ENCODE data around the gene NEGR1.

The NEGR1 gene

GRCh38 chr1:71792264-71792663, 490.1 kb downstream of the NEGR1 start:
- no peak for TF ChIP-seq Cebpa-rat (IDR thresholded peaks at IDR 0.05)
- Histone ChIP-seq H4K20me1 (no peaks in the 10 kb centered on the region), H3K27me3 (no peaks in the 10 kb centered on the region), H3K9me3 (replicated peaks in 1 of 11) (peaks cover 0 to 57% (median 18%) of the 10 kb centered on the region in 11 experiments; a peak in 15 of 22 replicates), H3K9ac (peak overlapping the region in 6 of 11 experiments; percentile 7 to 62 (median 38); a peak in 6 of 22 replicates), H3K4me3 (no peak overlapping the region), H3K36me3 (peaks cover 0 to 8% (median 0%) of the 10 kb centered on the region in 11 experiments; a peak in 3 of 22 replicates), H3K4me2 (peak overlapping the region; percentile 35 to 77 (median 60); a peak in 21 of 22 replicates), H3K4me1 (peaks cover 16 to 57% (median 29%) of the 10 kb centered on the region in 10 experiments), H3K27ac (peak overlapping the region in 10 of 11 experiments; percentile 8 to 85 (median 74); a peak in 20 of 22 replicates)

- peaks cover 16 to 82% (median 45%) of the 10 kb centered on the region in 10 experiments for H3K4me1 ChIP-seq
- TF ChIP-seq Cebpa-rat (IDR thresholded peaks at IDR 0.05): no peak
- H3K27ac ChIP-seq: no peak overlapping the region; a peak in 1 of 22 replicates
These were observed 494.2 kb downstream of the NEGR1 start for GRCh38 chr1:71788113-71788512.

GRCh38 chr1:71787699-71788098, 494.6 kb downstream of the NEGR1 start:
- H3K9me3 ChIP-seq (replicated peaks in 1 of 11): peaks cover 0 to 69% (median 29%) of the 10 kb centered on the region in 11 experiments; a peak in 14 of 22 replicates
- H3K36me3 ChIP-seq: peaks cover 0 to 9% (median 0%) of the 10 kb centered on the region in 11 experiments; a peak in 3 of 22 replicates
- H3K9ac ChIP-seq: no peak overlapping the region
- no peaks in the 10 kb centered on the region for H4K20me1 ChIP-seq
- no peak overlapping the region for H3K4me3 ChIP-seq
- no peak overlapping the region; a peak in 1 of 22 replicates for H3K27ac ChIP-seq
- TF ChIP-seq Cebpa-rat (IDR thresholded peaks at IDR 0.05): no peak
- peaks cover 16 to 82% (median 45%) of the 10 kb centered on the region in 10 experiments for H3K4me1 ChIP-seq
- H3K4me2 ChIP-seq: no peak overlapping the region
- H3K27me3 ChIP-seq: no peaks in the 10 kb centered on the region

More at GRCh38 chr1:71788113-71788512, 494.2 kb downstream of the NEGR1 start:
- H3K27me3 ChIP-seq: no peaks in the 10 kb centered on the region
- H4K20me1 ChIP-seq: no peaks in the 10 kb centered on the region
- H3K9me3 ChIP-seq (replicated peaks in 1 of 11): peaks cover 0 to 67% (median 29%) of the 10 kb centered on the region in 11 experiments; a peak in 13 of 22 replicates
- peaks cover 0 to 9% (median 0%) of the 10 kb centered on the region in 11 experiments; a peak in 3 of 22 replicates for H3K36me3 ChIP-seq
- no peak overlapping the region for H3K4me3 ChIP-seq
- H3K9ac ChIP-seq: no peak overlapping the region
- no peak overlapping the region for H3K4me2 ChIP-seq

GRCh38 chr1:71786218-71786617, 496.1 kb downstream of the NEGR1 start:
- no peak for TF ChIP-seq Cebpa-rat (IDR thresholded peaks at IDR 0.05)
- peaks cover 0 to 9% (median 0%) of the 10 kb centered on the region in 11 experiments; a peak in 3 of 22 replicates for H3K36me3 ChIP-seq
- H3K4me2 ChIP-seq: peak overlapping the region in 8 of 11 experiments; percentile 36 to 62 (median 43); a peak in 14 of 22 replicates
- H3K4me3 ChIP-seq: no peak overlapping the region; a peak in 2 of 20 replicates
- no peak overlapping the region for H3K9ac ChIP-seq
- H3K27ac ChIP-seq: peak overlapping the region in 5 of 11 experiments; percentile 0 to 37 (median 22); a peak in 5 of 22 replicates
- H3K9me3 ChIP-seq (replicated peaks in 1 of 11): peaks cover 0 to 83% (median 35%) of the 10 kb centered on the region in 11 experiments; a peak in 15 of 22 replicates
- H3K27me3 ChIP-seq: no peaks in the 10 kb centered on the region
- H3K4me1 ChIP-seq: peaks cover under 1 to 75% (median 30%) of the 10 kb centered on the region in 10 experiments; a peak in 19 of 20 replicates
- H4K20me1 ChIP-seq: no peaks in the 10 kb centered on the region

GRCh38 chr1:71785450-71785849, 496.9 kb downstream of the NEGR1 start:
- H3K9ac ChIP-seq: no peak overlapping the region
- no peak overlapping the region for H3K4me3 ChIP-seq
- TF ChIP-seq Cebpa-rat (IDR thresholded peaks at IDR 0.05): no peak
- no peaks in the 10 kb centered on the region for H4K20me1 ChIP-seq
- no peak overlapping the region for H3K27ac ChIP-seq
- H3K36me3 ChIP-seq: peaks cover 0 to 9% (median 0%) of the 10 kb centered on the region in 11 experiments; a peak in 3 of 22 replicates
- peaks cover 0 to 70% (median 26%) of the 10 kb centered on the region in 10 experiments; a peak in 14 of 20 replicates for H3K4me1 ChIP-seq
- H3K4me2 ChIP-seq: peak overlapping the region in 7 of 11 experiments; percentile 4 to 43 (median 11); a peak in 9 of 22 replicates
- no peaks in the 10 kb centered on the region for H3K27me3 ChIP-seq
- peaks cover 0 to 85% (median 37%) of the 10 kb centered on the region in 11 experiments; a peak in 15 of 22 replicates for H3K9me3 ChIP-seq (replicated peaks in 1 of 11)

- Histone ChIP-seq H3K27me3 (no peaks in the 10 kb centered on the region), H3K36me3 (peaks cover 0 to 9% (median 0%) of the 10 kb centered on the region in 11 experiments; a peak in 2 of 22 replicates), H3K9ac (no peak overlapping the region), H3K4me2 (peak overlapping the region in 3 of 11 experiments; percentile 4 to 30 (median 29); a peak in 4 of 22 replicates), H4K20me1 (no peaks in the 10 kb centered on the region), H3K27ac (no peak overlapping the region), H3K4me3 (no peak overlapping the region), H3K4me1 (peaks cover 0 to 65% (median 24%) of the 10 kb centered on the region in 10 experiments; a peak in 14 of 20 replicates), H3K9me3 (replicated peaks in 1 of 11) (peaks cover 0 to 82% (median 33%) of the 10 kb centered on the region in 11 experiments; a peak in 15 of 22 replicates)
- TF ChIP-seq Cebpa-rat (IDR thresholded peaks at IDR 0.05): no peak
These were observed 497.3 kb downstream of the NEGR1 start for GRCh38 chr1:71785000-71785399.

GRCh38 chr1:71784241-71784640, 498.1 kb downstream of the NEGR1 start:
- no peak overlapping the region for H3K4me3 ChIP-seq
- H4K20me1 ChIP-seq: no peaks in the 10 kb centered on the region
- H3K36me3 ChIP-seq: peaks cover 0 to 9% (median 0%) of the 10 kb centered on the region in 11 experiments; a peak in 2 of 22 replicates
- H3K9me3 ChIP-seq (replicated peaks in 1 of 11): peaks cover 0 to 81% (median 34%) of the 10 kb centered on the region in 11 experiments; a peak in 16 of 22 replicates
- no peak overlapping the region for H3K9ac ChIP-seq
- H3K27me3 ChIP-seq: no peaks in the 10 kb centered on the region
- no peak overlapping the region for H3K4me2 ChIP-seq
- peaks cover 0 to 58% (median 23%) of the 10 kb centered on the region in 10 experiments; a peak in 13 of 20 replicates for H3K4me1 ChIP-seq
- no peak for TF ChIP-seq Cebpa-rat (IDR thresholded peaks at IDR 0.05)
- no peak overlapping the region for H3K27ac ChIP-seq

- Histone ChIP-seq H4K20me1 (no peaks in the 10 kb centered on the region), H3K4me3 (no peak overlapping the region), H3K4me1 (peaks cover 0 to 48% (median 23%) of the 10 kb centered on the region in 10 experiments; a peak in 13 of 20 replicates), H3K9me3 (replicated peaks in 1 of 11) (peaks cover 0 to 70% (median 31%) of the 10 kb centered on the region in 11 experiments; a peak in 16 of 22 replicates), H3K27ac (no peak overlapping the region), H3K36me3 (peaks cover 0 to 9% (median 0%) of the 10 kb centered on the region in 11 experiments; a peak in 2 of 22 replicates), H3K27me3 (no peaks in the 10 kb centered on the region), H3K4me2 (peak overlapping the region in 6 of 11 experiments; percentile 5 to 26 (median 10); a peak in 6 of 22 replicates), H3K9ac (no peak overlapping the region)
- no peak for TF ChIP-seq Cebpa-rat (IDR thresholded peaks at IDR 0.05)
These were observed 499.3 kb downstream of the NEGR1 start for GRCh38 chr1:71783071-71783470.

- no peak for TF ChIP-seq Cebpa-rat (IDR thresholded peaks at IDR 0.05)
- H3K36me3 ChIP-seq: peaks cover 0 to under 1% (median 0%) of the 10 kb centered on the region in 11 experiments; a peak in 1 of 22 replicates
- no peaks in the 10 kb centered on the region for H3K27me3 ChIP-seq
- no peaks in the 10 kb centered on the region for H4K20me1 ChIP-seq
- peaks cover 0 to 39% (median 18%) of the 10 kb centered on the region in 10 experiments; a peak in 13 of 20 replicates for H3K4me1 ChIP-seq
- no peak overlapping the region for H3K4me3 ChIP-seq
- no peak overlapping the region for H3K9ac ChIP-seq
- no peak overlapping the region for H3K27ac ChIP-seq
- peak overlapping the region in 1 of 11 experiments; percentile 11; a peak in 4 of 22 replicates for H3K4me2 ChIP-seq
- H3K9me3 ChIP-seq (replicated peaks in 1 of 11): peaks cover 0 to 58% (median 24%) of the 10 kb centered on the region in 11 experiments; a peak in 16 of 22 replicates
These were observed 500.9 kb downstream of the NEGR1 start for GRCh38 chr1:71781450-71781849.
